Mammary epithelial cell (primary cell): Measurements from ENCODE around the gene TEX264.

Source experiments
- EZH2 ChIP-seq: IDR thresholded peaks from 2 replicates; pipeline ENCODE4 v1.6.1; 2012; ENCODE audit warnings: low read length, inconsistent platforms, borderline replicate concordance
- TF ChIP-seq, protein P1 (sequence below), 2 donors: IDR thresholded peaks in 1 of 2; conservative IDR thresholded peaks in 1 of 2; 2 replicates each; pipeline ENCODE4 v1.5.1; 2011 to 2012; ENCODE audit warnings: inconsistent platforms in 2 of 2, low read length in 2 of 2, mild to moderate bottlenecking in 2 of 2, control low read depth in 1 of 2, low read depth in 1 of 2; ENCODE audit not compliant: insufficient read depth in 1 of 2; ENCODE audit errors: extremely low read depth in 1 of 2

- TF ChIP-seq, protein P1, sequence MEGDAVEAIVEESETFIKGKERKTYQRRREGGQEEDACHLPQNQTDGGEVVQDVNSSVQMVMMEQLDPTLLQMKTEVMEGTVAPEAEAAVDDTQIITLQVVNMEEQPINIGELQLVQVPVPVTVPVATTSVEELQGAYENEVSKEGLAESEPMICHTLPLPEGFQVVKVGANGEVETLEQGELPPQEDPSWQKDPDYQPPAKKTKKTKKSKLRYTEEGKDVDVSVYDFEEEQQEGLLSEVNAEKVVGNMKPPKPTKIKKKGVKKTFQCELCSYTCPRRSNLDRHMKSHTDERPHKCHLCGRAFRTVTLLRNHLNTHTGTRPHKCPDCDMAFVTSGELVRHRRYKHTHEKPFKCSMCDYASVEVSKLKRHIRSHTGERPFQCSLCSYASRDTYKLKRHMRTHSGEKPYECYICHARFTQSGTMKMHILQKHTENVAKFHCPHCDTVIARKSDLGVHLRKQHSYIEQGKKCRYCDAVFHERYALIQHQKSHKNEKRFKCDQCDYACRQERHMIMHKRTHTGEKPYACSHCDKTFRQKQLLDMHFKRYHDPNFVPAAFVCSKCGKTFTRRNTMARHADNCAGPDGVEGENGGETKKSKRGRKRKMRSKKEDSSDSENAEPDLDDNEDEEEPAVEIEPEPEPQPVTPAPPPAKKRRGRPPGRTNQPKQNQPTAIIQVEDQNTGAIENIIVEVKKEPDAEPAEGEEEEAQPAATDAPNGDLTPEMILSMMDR (conservative IDR thresholded peaks at IDR 0.05 in 1 of 2, IDR thresholded peaks at IDR 0.05 in 1 of 2; ENCODE audit: extremely low read depth in 1 of 2, insufficient read depth in 1 of 2, low read depth in 1 of 2, low read length in 2 of 2): no peak
- TF ChIP-seq EZH2: no peak
Observed at GRCh38 chr3:51668756-51669155, 2.3 kb upstream of the TEX264 start.
